ENCODE results near the gene EDEM1. TPM values are rescaled to one million over a fixed set of nuclear protein-coding genes. Genes with fewer than 3 reads are reported as not detected.
"Not testable (repeated sequence)": the region's sequence is repeated elsewhere in the genome, so short reads cannot be mapped to it uniquely, and the experiment has no call there.

EDEM1 gene
- total RNA-seq, 1 experiment from 2014 or later, result 11.0 TPM

DNA sequence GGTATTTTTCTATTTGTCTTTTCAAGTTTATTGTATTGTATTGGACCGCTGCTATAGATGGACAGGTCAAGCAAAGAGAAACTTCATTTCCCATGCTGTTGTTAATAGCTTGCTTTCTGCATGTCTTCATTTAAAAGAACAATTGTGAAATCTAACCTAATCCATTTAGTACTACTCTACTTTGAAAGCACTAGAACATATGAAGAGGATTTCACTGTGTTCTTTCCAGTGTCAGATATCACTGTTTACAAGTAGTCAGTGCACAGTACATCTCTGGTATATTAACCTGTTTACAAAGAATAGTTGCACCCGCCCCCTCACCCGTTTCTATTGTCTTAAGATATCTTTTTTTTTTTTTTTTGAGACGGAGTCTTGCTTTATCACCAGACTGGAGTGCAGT lies 21.8 kb upstream of the EDEM1 start:
- H3K4me3 ChIP-seq, result no peak overlapping the region
- DNase-seq, result no peak
- no peaks in the 10 kb centered on the region for H3K36me3 ChIP-seq
- no peaks in the 10 kb centered on the region for H3K9me3 ChIP-seq
- H3K27me3 ChIP-seq, result no peaks in the 10 kb centered on the region

DNA sequence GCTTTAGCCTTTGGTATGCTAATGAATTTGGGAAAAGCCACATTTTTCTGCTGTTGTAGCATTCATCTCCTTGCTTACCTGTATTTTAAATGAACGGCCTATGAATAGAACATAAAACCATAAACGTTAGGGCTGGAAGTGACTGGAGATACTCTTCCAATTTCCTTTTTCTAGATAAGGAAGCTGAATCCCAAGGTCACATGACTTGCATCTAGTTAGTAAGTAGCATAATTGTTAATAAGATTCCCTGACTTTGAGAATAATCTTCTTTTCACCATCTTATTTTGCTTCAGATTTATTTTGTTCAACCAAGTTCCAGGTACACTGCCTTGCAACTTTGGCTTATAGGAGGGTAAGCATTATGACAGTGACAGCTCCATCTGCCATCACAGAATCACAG lies 20.7 kb upstream of the EDEM1 start:
- H3K4me3 ChIP-seq, result no peak overlapping the region
- H3K9me3 ChIP-seq, result no peaks in the 10 kb centered on the region
- H3K27me3 ChIP-seq, result no peaks in the 10 kb centered on the region

DNA sequence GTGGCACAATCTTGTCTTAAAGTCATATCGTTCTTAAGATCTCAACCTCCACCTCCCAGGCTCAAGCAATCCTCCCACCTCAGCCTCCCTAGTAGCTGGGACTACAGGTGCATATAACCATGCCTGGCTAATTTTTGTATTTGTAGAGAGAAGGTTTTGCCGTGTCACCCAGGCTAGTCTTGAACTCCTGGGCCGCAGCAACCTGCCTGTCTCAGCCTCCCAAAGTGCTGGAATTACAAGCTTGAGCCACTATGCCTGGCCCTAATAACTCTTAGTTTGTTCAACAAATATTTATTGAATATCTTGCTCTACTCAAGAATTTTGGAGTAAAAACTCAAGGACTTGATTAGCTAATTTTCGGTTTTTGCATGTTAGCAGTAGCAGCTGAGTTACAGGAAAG lies 19.4 kb upstream of the EDEM1 start:
- H3K4me3 ChIP-seq, result no peak overlapping the region
- DNase-seq, result no peak
- no peaks in the 10 kb centered on the region for H3K27me3 ChIP-seq
- no peaks in the 10 kb centered on the region for H3K9me3 ChIP-seq
- H3K36me3 ChIP-seq, result peaks cover 4% of the 10 kb centered on the region; the same call in 1 of the 2 replicates

More for the DNA sequence above, 20.7 kb upstream of the EDEM1 start:
- no peak for DNase-seq
- peaks cover 4% of the 10 kb centered on the region; the same call in 1 of the 2 replicates for H3K36me3 ChIP-seq

DNA sequence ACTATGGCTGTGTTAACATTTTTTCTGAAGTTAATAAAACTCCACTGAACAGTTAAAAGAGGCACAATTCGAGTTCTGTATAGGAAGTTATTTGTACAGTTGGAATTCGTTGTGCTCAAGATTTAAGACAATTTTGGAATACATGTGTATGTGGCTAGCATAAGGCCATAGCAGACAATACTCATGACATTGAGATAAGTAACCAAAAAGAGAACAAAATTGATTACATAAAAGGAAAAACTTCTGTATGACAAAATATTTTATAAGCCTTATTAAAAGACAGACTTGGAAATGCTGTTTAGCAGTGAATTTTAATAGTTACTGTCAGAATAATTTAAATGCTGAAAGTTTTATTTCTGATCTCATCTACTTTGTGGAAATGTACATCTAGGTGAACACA lies 17.7 kb upstream of the EDEM1 start:
- Histone ChIP-seq H3K9me3 (no peaks in the 10 kb centered on the region), H3K36me3 (peaks cover 4% of the 10 kb centered on the region; the same call in 1 of the 2 replicates), H3K4me3 (no peak overlapping the region), H3K27me3 (no peaks in the 10 kb centered on the region)
- no peak for DNase-seq

DNA sequence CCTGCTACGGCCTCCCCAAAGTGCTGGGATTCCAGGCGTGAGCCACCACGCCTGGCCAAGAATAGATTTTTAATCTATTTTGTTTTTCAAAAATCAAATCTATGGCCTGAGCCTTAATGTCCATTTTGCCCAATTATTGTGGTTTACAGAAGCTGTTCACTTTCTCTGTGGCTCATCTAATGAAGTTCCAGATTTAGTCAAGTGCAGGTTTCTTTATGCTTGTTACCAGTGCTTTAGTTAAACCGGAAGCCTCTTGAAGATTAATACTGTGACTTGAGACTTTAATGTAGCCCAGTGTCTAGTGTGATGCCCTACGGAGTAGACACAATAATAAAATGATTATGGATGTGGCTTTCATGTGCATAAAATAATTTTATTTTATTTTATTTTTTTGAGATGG lies 16.5 kb upstream of the EDEM1 start:
- DNase-seq, result no peak
- Histone ChIP-seq H3K4me3 (no peak overlapping the region), H3K27me3 (no peaks in the 10 kb centered on the region), H3K36me3 (peaks cover 4% of the 10 kb centered on the region; the same call in 1 of the 2 replicates), H3K9me3 (no peaks in the 10 kb centered on the region)

DNA sequence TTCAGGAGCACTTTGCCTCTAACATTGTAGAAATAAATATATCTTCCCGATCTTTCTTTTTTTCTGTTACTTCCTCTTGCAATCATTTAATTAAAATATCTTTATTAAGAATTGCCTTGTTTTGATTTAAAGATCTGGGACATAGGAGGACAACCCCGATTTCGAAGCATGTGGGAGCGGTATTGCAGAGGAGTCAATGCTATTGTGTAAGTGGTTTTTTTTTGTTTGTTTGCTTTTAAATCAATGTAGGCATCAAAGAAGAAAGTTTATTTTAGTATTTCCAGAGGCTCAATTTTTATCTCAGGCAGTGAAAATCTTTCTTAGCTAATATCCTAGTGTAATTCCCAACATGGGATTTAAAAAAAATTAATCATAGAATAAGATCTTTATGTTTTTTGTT lies 15.5 kb upstream of the EDEM1 start:
- Histone ChIP-seq H3K4me3 (no peak overlapping the region), H3K9me3 (no peaks in the 10 kb centered on the region), H3K36me3 (peaks cover 4% of the 10 kb centered on the region; the same call in 1 of the 2 replicates), H3K27me3 (no peaks in the 10 kb centered on the region)
- DNase-seq, result no peak

DNA sequence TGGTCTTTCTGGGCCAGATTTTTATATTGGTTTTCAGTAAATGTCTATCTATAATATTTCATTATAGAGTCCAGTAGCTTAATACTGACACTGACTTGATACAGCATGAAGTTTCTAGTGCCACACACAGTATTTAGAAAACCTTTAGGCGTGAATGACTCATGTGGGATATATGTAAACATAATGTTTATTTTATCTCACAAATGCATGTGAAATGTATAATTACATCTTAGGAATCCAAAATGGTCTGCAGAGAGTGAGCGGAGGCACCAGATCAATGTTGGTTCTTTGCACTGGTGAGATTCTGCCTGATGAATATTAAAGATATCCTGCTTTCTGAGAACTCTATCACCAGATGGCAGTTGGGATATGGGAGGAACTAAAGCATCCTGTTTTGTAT lies 8.5 kb upstream of the EDEM1 start:
- not testable (repeated sequence) for H3K27me3 ChIP-seq, H3K9me3 ChIP-seq, H3K36me3 ChIP-seq, H3K4me3 ChIP-seq, DNase-seq

DNA sequence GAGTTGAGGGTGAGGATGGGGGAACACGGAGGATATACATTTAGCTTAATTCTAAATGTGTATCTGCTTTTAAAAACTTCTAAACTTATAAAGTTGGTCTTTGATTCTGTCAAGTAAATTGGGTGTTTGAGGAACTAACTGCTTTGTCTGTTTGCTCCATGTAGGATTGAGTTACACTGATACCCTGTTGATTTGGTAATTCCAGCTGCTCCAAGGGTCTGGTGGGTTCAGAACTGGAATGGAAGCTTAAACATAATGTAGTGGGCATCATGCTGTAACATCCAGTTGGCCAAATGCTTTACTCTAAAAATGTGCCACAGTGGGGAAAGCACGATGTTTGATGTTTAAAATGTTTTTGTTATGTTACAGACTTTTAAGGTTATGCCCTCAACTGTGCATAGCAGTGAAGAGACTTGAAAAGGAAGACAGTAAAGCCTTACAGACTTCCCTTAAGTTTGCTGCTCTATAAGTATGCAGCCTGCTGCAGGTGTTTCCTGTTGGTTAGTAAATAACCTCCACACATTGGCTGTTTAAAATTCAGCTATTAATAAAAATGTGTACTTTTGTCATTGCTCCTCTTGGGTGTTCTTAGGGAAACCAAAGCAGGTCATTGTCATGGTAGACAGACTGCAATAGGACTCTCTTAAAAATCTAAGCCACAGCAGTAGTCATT lies 5.9 kb upstream of the EDEM1 start:
- no peak for DNase-seq
- no peaks in the 10 kb centered on the region; the same call in 1 of the 2 replicates for H3K36me3 ChIP-seq
- H3K9me3 ChIP-seq, result no peaks in the 10 kb centered on the region
- no peak overlapping the region for H3K4me3 ChIP-seq
- H3K27me3 ChIP-seq, result no peaks in the 10 kb centered on the region

DNA sequence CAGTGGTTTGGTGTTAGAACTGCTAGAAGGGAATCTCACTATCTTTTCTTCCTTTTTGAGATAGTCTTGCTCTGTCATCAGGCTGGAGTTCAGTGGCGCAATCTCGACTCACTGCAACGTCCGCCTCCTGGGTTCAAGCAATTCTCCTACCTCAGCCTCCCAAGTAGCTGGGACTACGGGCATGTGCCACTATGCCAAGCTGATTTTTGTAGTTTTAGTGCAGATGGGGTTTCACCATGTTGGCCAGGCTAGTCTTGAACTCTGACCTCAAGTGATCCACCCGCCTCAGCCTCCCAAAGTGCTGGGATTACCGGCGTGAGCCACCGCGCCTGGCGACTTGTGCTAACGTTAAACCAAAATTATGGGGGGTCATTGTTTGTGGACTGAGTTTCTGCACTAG lies 3.8 kb upstream of the EDEM1 start:
- not testable (repeated sequence) for H3K9me3 ChIP-seq, H3K27me3 ChIP-seq, DNase-seq, H3K4me3 ChIP-seq, H3K36me3 ChIP-seq

DNA sequence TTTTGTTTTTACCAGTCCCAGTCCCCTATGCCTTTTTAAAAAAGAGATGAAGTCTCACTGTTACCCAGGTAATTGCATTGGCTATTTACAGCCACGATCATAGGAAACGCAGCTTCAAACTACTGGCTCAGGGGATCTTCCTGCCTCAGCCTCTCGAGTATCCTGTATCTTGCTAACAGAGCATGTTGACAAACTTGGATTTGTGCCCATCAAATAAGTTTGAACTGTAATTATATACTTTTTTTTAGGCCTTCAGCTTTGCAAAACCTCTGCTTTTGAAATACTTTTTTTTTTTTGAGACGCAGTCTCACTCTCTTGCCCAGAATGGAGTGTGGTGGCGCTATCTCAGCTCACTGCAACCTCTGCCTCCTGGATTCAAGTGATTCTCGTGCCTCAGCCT lies 3.0 kb upstream of the EDEM1 start:
- H3K4me3 ChIP-seq, result no peak overlapping the region
- no peak for DNase-seq
- H3K27me3 ChIP-seq, result no peaks in the 10 kb centered on the region
- no peaks in the 10 kb centered on the region for H3K9me3 ChIP-seq
- no peaks in the 10 kb centered on the region; the same call in 1 of the 2 replicates for H3K36me3 ChIP-seq

DNA sequence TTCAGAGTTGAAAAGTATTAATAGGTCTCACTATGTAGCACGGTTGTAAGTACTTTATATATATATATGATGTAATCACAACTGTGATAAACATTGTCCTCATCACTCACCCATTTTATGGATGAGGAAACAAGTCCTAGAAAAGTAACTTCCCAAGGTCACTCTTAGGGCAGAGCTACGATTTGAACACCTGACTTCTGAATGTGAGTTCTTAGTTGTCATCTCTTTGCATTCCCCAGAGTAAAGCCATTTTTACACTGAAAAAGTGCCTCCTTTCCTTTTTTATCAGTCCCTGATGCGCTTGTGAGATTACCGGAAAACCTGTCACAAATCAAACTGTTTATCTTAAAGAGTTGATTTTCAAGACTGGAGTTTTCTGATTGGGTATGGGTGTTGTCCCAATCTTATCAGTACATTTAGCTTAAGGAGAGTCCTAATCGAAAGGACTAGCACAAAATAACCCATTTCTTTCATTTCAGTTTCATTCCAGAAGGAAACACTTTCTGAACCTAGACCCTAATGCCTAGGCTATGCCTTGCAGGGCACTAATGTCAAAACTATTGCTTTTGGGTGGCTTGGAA lies 2.3 kb upstream of the EDEM1 start:
- Histone ChIP-seq H3K36me3 (no peaks in the 10 kb centered on the region), H3K9me3 (no peaks in the 10 kb centered on the region), H3K4me3 (no peak overlapping the region), H3K27me3 (no peaks in the 10 kb centered on the region)
- DNase-seq, result no peak

DNA sequence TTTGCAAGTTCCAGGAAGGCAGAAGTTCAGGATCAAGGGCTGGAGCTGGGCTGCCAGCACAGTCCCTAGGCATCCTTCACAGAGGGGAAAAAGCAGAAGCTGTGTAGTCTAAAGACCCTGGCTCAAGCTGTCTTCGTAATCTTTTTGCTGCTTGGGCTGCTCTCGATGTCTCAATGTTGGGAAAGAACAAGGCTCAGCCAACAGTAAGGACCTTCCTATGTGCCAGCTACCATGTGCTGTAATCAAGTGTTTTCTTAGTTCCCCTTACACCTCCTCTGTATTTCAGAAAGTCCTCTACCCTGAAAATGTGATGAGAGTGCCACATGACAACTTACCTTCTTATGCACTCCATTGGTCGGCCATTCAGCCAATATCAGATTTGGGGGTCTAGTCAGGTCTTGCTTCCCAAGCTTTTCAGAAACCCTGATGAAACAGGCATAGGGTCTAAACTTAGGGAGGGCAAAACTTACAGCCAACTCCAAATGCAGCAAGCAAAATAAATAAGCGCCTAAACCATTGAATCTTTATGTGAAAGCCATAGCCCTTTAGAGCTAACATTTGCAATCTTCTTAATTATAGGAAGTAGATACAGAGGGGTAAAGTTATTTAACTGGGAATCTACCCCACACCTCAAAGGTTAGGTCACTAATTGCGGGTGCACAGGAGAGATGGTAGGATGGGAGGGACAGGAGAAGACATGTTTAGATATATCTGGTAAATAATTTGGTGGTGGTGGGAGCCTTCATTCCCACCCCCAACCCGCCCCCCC lies 1.2 kb upstream of the EDEM1 start:
- no peak for DNase-seq
- Histone ChIP-seq H3K27me3 (no peaks in the 10 kb centered on the region), H3K9me3 (no peaks in the 10 kb centered on the region), H3K36me3 (no peaks in the 10 kb centered on the region), H3K4me3 (peak overlapping the region; percentile 54)

DNA sequence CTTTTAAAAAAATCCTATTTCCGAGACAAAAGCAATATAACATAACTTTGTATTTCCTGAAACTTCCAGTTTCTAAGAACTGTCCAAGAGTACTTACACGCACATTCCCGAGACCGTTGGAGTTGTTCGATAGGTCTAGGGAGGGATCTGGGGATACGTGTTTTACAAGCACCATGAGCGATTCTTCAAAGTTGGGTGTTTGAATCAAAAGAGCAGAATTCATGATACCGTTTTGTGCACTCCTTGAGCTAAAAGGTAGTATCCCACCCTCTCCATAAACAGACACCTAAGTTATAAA lies 700 bp upstream of the EDEM1 start:
- Histone ChIP-seq H3K9me3 (no peaks in the 10 kb centered on the region), H3K27me3 (no peaks in the 10 kb centered on the region), H3K4me3 (peak overlapping the region; percentile 54), H3K36me3 (no peaks in the 10 kb centered on the region; the same call in 1 of the 2 replicates)
- DNase-seq, result no peak

DNA sequence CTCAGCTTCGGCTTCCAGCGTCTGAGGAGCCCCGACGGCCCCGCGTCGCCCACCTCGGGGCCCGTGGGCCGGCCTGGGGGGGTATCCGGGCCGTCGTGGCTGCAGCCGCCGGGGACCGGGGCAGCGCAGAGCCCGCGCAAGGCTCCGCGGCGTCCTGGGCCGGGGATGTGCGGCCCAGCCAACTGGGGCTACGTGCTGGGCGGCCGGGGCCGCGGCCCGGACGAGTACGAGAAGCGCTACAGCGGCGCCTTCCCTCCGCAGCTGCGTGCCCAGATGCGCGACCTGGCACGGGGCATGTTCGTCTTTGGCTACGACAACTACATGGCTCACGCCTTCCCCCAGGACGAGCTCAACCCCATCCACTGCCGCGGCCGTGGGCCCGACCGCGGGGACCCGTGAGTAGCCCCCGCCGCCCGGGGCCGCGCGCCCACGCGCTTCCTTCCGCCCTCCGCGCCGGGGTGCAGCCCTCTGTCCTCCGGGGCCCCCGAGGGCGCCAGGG lies 462 bp downstream of the EDEM1 start:
- DNase-seq, result peak; percentile 39
- Histone ChIP-seq H3K36me3 (no peaks in the 10 kb centered on the region; the same call in 1 of the 2 replicates), H3K9me3 (no peaks in the 10 kb centered on the region), H3K4me3 (peak overlapping the region; percentile 84), H3K27me3 (no peaks in the 10 kb centered on the region)

DNA sequence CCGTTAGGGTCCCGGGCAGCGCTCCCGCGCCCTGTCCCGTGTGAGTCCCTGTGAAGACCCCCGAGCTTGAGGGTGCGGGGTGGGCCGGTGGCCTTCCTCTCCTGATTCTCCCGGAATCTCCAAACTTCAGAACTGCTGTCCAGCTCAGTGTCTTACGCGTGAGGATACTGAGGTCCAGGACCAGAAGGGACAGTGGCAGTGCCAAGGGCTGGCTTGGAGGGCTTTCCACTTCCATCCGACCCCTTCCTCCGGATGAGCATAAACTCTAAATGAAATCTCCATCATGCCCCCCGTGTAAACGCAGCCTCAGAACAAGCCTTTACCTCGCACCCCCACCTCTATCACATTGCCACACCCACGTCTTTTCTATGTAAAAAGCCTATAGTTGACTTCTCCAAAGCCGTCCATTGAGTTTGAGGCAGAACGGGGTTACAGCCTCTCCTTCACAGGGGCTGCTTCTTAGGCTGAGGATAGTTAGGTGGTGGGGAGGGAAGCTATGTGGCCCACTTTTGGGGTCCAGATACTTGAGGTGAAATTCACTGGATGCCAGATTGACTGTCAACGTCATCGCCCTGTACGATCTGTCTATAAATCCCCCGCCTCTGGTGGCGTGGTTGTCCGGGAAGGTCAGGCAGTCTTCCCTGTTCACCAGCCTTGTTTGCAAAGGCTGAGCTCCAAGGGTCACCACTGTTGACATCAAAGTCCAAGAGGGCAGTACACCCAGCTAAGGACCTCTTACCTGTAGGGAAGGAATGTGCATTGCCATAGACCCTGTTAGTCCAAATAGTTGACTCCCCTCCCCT lies 1.1 kb downstream of the EDEM1 start:
- H3K9me3 ChIP-seq, result no peaks in the 10 kb centered on the region
- H3K27me3 ChIP-seq, result no peaks in the 10 kb centered on the region
- peak overlapping the region; percentile 84 for H3K4me3 ChIP-seq
- DNase-seq, result no peak
- no peaks in the 10 kb centered on the region; the same call in 1 of the 2 replicates for H3K36me3 ChIP-seq

DNA sequence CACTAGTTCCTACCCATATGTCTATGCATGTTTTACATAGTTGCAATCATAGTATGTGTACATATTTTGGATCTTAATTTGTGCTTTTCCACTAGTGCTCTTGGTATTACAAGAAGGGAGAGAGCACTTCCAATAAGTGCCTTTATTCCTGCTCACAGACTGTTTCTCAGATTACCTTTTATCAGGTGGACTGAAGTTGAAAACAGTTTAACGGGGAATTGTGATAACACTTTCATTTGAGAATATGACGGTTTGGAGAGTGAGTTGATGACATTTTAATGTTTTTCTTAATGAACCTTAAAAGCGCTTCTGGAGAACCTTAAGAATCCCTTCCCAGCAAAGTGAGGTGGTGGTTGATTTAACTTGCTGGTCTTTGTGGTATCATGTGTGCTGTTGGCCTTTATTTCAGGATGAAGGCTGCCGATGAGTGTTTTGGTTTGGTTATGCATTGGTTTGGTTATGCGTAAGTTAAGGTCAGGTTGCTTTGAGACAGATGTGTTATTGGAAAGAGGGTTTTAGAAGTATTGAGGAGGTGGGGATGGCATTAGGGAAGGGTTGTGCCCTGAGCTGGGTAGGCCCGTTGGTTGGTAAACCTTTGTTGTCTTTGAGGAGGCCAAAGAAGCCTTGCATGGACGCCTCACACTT lies 2.8 kb downstream of the EDEM1 start:
- DNase-seq, result no peak
- no peaks in the 10 kb centered on the region for H3K9me3 ChIP-seq
- H3K36me3 ChIP-seq, result no peaks in the 10 kb centered on the region; the same call in 1 of the 2 replicates
- H3K4me3 ChIP-seq, result no peak overlapping the region
- H3K27me3 ChIP-seq, result no peaks in the 10 kb centered on the region
